Esophagus squamous epithelium (tissue), 5 donors: ENCODE data around the gene SPNS1. TPM values are rescaled to one million over a fixed set of nuclear protein-coding genes. Genes with fewer than 3 reads are reported as not detected.
"Not testable (repeated sequence)": the region's sequence is repeated elsewhere in the genome, so short reads cannot be mapped to it uniquely, and the experiment has no call there.

Experiments used
- DNase-seq: peaks from one replicate; lab custom pipeline; 2025; lab: John Stamatoyannopoulos, UW
- H3K27ac ChIP-seq, 4 donors: fragments of 200-600 bp; sonication (generic); one replicate each; pipeline ENCODE4 v1.5.1; 2016 to 2019; ENCODE audit warnings: mild to moderate bottlenecking in 1 of 4
- H3K27me3 ChIP-seq, 4 donors: fragments of 200-600 bp; sonication (generic); 1 replicate in 3 of 4; 2 replicates in 1 of 4; pipeline versions ENCODE4 v1.5.1 to v1.6.0; 2017 to 2021; ENCODE audit warnings: antibody characterized with exemption in 1 of 4
- H3K36me3 ChIP-seq, 3 donors: fragments of 200-600 bp; sonication (generic); one replicate each; pipeline ENCODE4 v1.5.1; 2016 to 2019
- H3K4me1 ChIP-seq, 3 donors: fragments of 200-600 bp; sonication (generic); one replicate each; pipeline ENCODE4 v1.5.1; 2017 to 2019
- H3K4me3 ChIP-seq, 4 donors: fragments of 200-600 bp; sonication (generic); 1 replicate in 3 of 4; 2 replicates in 1 of 4; pipeline ENCODE4 v1.5.1; 2016 to 2019; ENCODE audit warnings: mild to moderate bottlenecking in 2 of 4, moderate library complexity in 1 of 4
- H3K9me3 ChIP-seq, 3 donors: fragments of 200-600 bp; sonication (generic); one replicate each; pipeline ENCODE4 v1.5.1; 2016 to 2019
- CTCF ChIP-seq, 6 experiments: fragments of 450-650 bp in 4 of 6; fragments of 200-600 bp in 2 of 6; sonication (generic) in 2 of 6; IDR thresholded peaks; one replicate each; pipeline ENCODE4 v1.5.1; 2016 to 2019; ENCODE audit warnings: antibody characterized with exemption in 6 of 6, mild to moderate bottlenecking in 4 of 6, moderate library complexity in 4 of 6
- POLR2A ChIP-seq, 4 donors: fragments of 450-650 bp; IDR thresholded peaks; one replicate each; pipeline ENCODE4 v1.6.1; 2017; ENCODE audit warnings: antibody characterized with exemption in 4 of 4, mild to moderate bottlenecking in 4 of 4, moderate library complexity in 3 of 4
- WGBS, 2 donors: methylation state at CpG; one replicate each; pipeline ENCODE4 v1.1.5; 2018; 5-methylcytosine and 5-hydroxymethylcytosine counted together
- intact Hi-C: fragments of 100-400 bp; cut with DNase I; formaldehyde crosslinking; loops from one replicate; pipeline ENCODE4 v1.15.0; 2022
- total RNA-seq, 4 donors: library from RNA; depleted of rRNA; stranded (reverse); fragments of >200 nt; gene quantifications; one replicate each; pipeline ENCODE4 v1.1.0, GENCODE V29; 2016
- donor health status: DM: yes; HTN: yes; CAD: no.

SPNS1 gene
- total RNA-seq, 4 donors from 2014 or later: 15.3 to 26.3 (median 18.5) TPM

GRCh38 chr16:28974007-28974436 is 556 bp upstream of the SPNS1 start:
- peak in 5 of 6 experiments; percentile 18 to 54 (median 44) for TF ChIP-seq CTCF (IDR thresholded peaks at IDR 0.05)
- no peak for TF ChIP-seq POLR2A (IDR thresholded peaks at IDR 0.05)
- Histone ChIP-seq H3K9me3 (no peaks in the 10 kb centered on the region), H3K27me3 (no peaks in the 10 kb centered on the region), H3K36me3 (peaks cover 3 to 15% (median 11%) of the 10 kb centered on the region in 3 donors), H3K27ac (peak overlapping the region; percentile 58 to 82 (median 75)), H3K4me3 (peak overlapping the region; percentile 75 to 85 (median 80)), H3K4me1 (peaks cover 8 to 32% (median 13%) of the 10 kb centered on the region in 3 donors)
- 0% methylated on average over 15 to 16 of the region's 17 CpGs for WGBS, 2 donors
- intact Hi-C loops: no loop called here
- no peak for DNase-seq

GRCh38 chr16:28975158-28975599 is 601 bp downstream of the SPNS1 start:
- Histone ChIP-seq H3K4me1 (peaks cover 8 to 32% (median 13%) of the 10 kb centered on the region in 3 donors), H3K4me3 (peak overlapping the region; percentile 75 to 85 (median 80)), H3K27me3 (no peaks in the 10 kb centered on the region), H3K27ac (peak overlapping the region; percentile 58 to 82 (median 75)), H3K9me3 (no peaks in the 10 kb centered on the region), H3K36me3 (peaks cover 3 to 26% (median 16%) of the 10 kb centered on the region in 3 donors)
- intact Hi-C loops: no loop called here
- 0 to 3% methylated on average over 2 to 7 of the region's 30 CpGs for WGBS, 2 donors
- no peak for DNase-seq
- no peak for TF ChIP-seq CTCF (IDR thresholded peaks at IDR 0.05)
- no peak for TF ChIP-seq POLR2A (IDR thresholded peaks at IDR 0.05)

GRCh38 chr16:28977703-28978662 is 3.4 kb downstream of the SPNS1 start:
- DNase-seq: no peak
- H3K36me3 ChIP-seq: peaks cover 9 to 54% (median 40%) of the 10 kb centered on the region in 3 donors
- peaks cover 0 to 5% (median 0%) of the 10 kb centered on the region in 3 donors for H3K9me3 ChIP-seq
- peaks cover 8 to 32% (median 13%) of the 10 kb centered on the region in 3 donors for H3K4me1 ChIP-seq
- H3K27ac ChIP-seq: no peak overlapping the region
- 70 to 76% methylated on average over 10 to 11 of the region's 11 CpGs for WGBS, 2 donors
- no peaks in the 10 kb centered on the region for H3K27me3 ChIP-seq
- intact Hi-C loops: no loop called here
- H3K4me3 ChIP-seq: no peak overlapping the region
- peak in 4 of 6 experiments; percentile 20 to 46 (median 28) for TF ChIP-seq CTCF (IDR thresholded peaks at IDR 0.05)
- no peak for TF ChIP-seq POLR2A (IDR thresholded peaks at IDR 0.05)

GRCh38 chr16:28980330-28980729 is 5.8 kb downstream of the SPNS1 start:
- H3K27ac ChIP-seq, H3K9me3 ChIP-seq, H3K4me3 ChIP-seq, H3K27me3 ChIP-seq, intact Hi-C loops, DNase-seq: not testable (repeated sequence)
- WGBS, 2 donors: 86 to 98% methylated on average over 6 to 7 of the region's 7 CpGs
- peaks cover 9 to 78% (median 52%) of the 10 kb centered on the region in 3 donors for H3K36me3 ChIP-seq
- H3K4me1 ChIP-seq: peaks cover 4 to 20% (median 10%) of the 10 kb centered on the region in 3 donors

GRCh38 chr16:28980929-28981328 is 6.4 kb downstream of the SPNS1 start:
- DNase-seq: no peak
- TF ChIP-seq CTCF (IDR thresholded peaks at IDR 0.05): no peak
- no peak for TF ChIP-seq POLR2A (IDR thresholded peaks at IDR 0.05)
- Histone ChIP-seq H3K4me3 (no peak overlapping the region), H3K36me3 (peaks cover 9 to 84% (median 52%) of the 10 kb centered on the region in 3 donors), H3K27ac (no peak overlapping the region), H3K4me1 (peaks cover 0 to 14% (median 4%) of the 10 kb centered on the region in 3 donors), H3K27me3 (no peaks in the 10 kb centered on the region), H3K9me3 (peaks cover 0 to 5% (median 0%) of the 10 kb centered on the region in 3 donors)
- WGBS, 2 donors: 90 to 92% methylated on average over 6 to 7 of the region's 7 CpGs
- intact Hi-C loops: no loop called here
